B cell (primary cell): Measurements from ENCODE around the gene EXD3. TPM values are rescaled to one million over a fixed set of nuclear protein-coding genes. Genes with fewer than 3 reads are reported as not detected.

Experiments used
- ATAC-seq: fragments of 200-7000 bp; cut with Tn5 transposase; one replicate; pipeline ENCODE4 v1.10.0; 2021; ENCODE audit warnings: low read depth, mild to moderate bottlenecking, moderate number of reproducible peaks, moderate library complexity
- CTCF ChIA-PET: fragments of 350-600 bp; sonication (Branson Sonifier 250); formaldehyde crosslinking; loops from one replicate; lab custom pipeline; 2021; ENCODE audit warnings: antibody characterized with exemption, inconsistent platforms; lab: Charles Lee
- POLR2A ChIA-PET: fragments of 350-600 bp; sonication (Branson Sonifier 250); formaldehyde crosslinking; loops from one replicate; lab custom pipeline; 2021; ENCODE audit warnings: antibody characterized with exemption; lab: Charles Lee
- DNase-seq: peaks from one replicate; pipeline ENCODE4 v3.0.0; 2013
- H2AFZ ChIP-seq: 2 replicates; pipeline ENCODE4 v1.6.1; 2012; ENCODE audit warnings: mild to moderate bottlenecking, low read depth, low read length; ENCODE audit not compliant: insufficient read depth, poor library complexity, severe bottlenecking
- H3K27ac ChIP-seq, 2 donors: 1 replicate in 1 of 2; 2 replicates in 1 of 2; pipeline ENCODE4 v1.5.1; 2012 to 2013; ENCODE audit warnings: low read length in 2 of 2, mild to moderate bottlenecking in 2 of 2, moderate library complexity in 1 of 2
- H3K27me3 ChIP-seq, 4 experiments: fragments of 200-600 bp in 1 of 4; sonication (generic) in 1 of 4; replicated peaks in 1 of 4; 1 replicate in 2 of 4; 2 replicates in 2 of 4; pipeline versions ENCODE4 v1.6.1 to v1.7.0; 2013 to 2016; ENCODE audit warnings: low read length in 3 of 4, mild to moderate bottlenecking in 2 of 4, mixed read lengths in 1 of 4, moderate library complexity in 1 of 4; ENCODE audit not compliant: insufficient read depth in 4 of 4, control insufficient read depth in 3 of 4; ENCODE audit errors: control extremely low read depth in 1 of 4
- H3K36me3 ChIP-seq, 2 experiments: replicated peaks in 1 of 2; 1 replicate in 1 of 2; 2 replicates in 1 of 2; pipeline versions ENCODE4 v1.6.1 to v1.7.1; 2013; ENCODE audit warnings: low read length in 1 of 2; ENCODE audit not compliant: insufficient read depth in 2 of 2, control insufficient read depth in 1 of 2; ENCODE audit errors: control extremely low read depth in 1 of 2, extremely low read depth in 1 of 2
- H3K4me1 ChIP-seq, 2 donors: fragments of 200-600 bp in 1 of 2; sonication (generic) in 1 of 2; 1 replicate in 1 of 2; 2 replicates in 1 of 2; pipeline versions ENCODE4 v1.5.1 to v1.6.1; 2013 to 2017; ENCODE audit warnings: low read length in 2 of 2; ENCODE audit not compliant: control insufficient read depth in 2 of 2, insufficient read depth in 2 of 2
- H3K4me2 ChIP-seq: replicated peaks from 2 replicates; pipeline ENCODE3; 2012; ENCODE audit warnings: mild to moderate bottlenecking, low read depth, low read length; ENCODE audit not compliant: poor library complexity, severe bottlenecking
- H3K4me3 ChIP-seq, 5 experiments: fragments of 200-600 bp in 1 of 5; sonication (generic) in 1 of 5; 1 replicate in 3 of 5; 2 replicates in 2 of 5; pipeline versions ENCODE4 v1.5.1 to v1.7.0; 2011 to 2016; ENCODE audit warnings: low read length in 4 of 5, mild to moderate bottlenecking in 4 of 5, low read depth in 2 of 5, control low read depth in 1 of 5, moderate library complexity in 1 of 5; ENCODE audit not compliant: insufficient read depth in 1 of 5; ENCODE audit errors: control extremely low read depth in 1 of 5, extremely low read depth in 1 of 5
- H3K79me2 ChIP-seq: fragments of 200-600 bp; sonication (generic); one replicate; pipeline ENCODE4 v1.6.0; 2016; ENCODE audit warnings: low read length; ENCODE audit not compliant: control insufficient read depth, insufficient read depth
- H3K9ac ChIP-seq: fragments of 200-600 bp; sonication (generic); 2 replicates; pipeline ENCODE4 v1.6.1; 2017; ENCODE audit warnings: mild to moderate bottlenecking, low read length, moderate library complexity
- H3K9me3 ChIP-seq, 3 donors: one replicate each; pipeline versions ENCODE4 v1.6.1 to v1.7.1; 2013; ENCODE audit warnings: low read length in 2 of 3; ENCODE audit not compliant: control insufficient read depth in 2 of 3, insufficient read depth in 1 of 3; ENCODE audit errors: control extremely low read depth in 1 of 3
- H4K20me1 ChIP-seq: 2 replicates; pipeline ENCODE4 v1.6.0; 2012; ENCODE audit warnings: mild to moderate bottlenecking, low read length; ENCODE audit not compliant: insufficient read depth, control insufficient read depth, poor library complexity, severe bottlenecking
- H3K27ac Mint-ChIP-seq: one replicate; pipeline ENCODE4 v1.8.0; 2021; ENCODE audit warnings: mixed read lengths
- H3K27me3 Mint-ChIP-seq: one replicate; pipeline ENCODE4 v1.8.0; 2021; ENCODE audit warnings: mixed read lengths
- H3K4me1 Mint-ChIP-seq: one replicate; pipeline ENCODE4 v1.8.0; 2021; ENCODE audit warnings: mixed read lengths
- H3K4me3 Mint-ChIP-seq: one replicate; pipeline ENCODE4 v1.8.0; 2021; ENCODE audit warnings: mixed read lengths
- H3K9me3 Mint-ChIP-seq: one replicate; pipeline ENCODE4 v1.8.0; 2022; ENCODE audit warnings: mixed read lengths; ENCODE audit not compliant: insufficient read depth
- EZH2 ChIP-seq: IDR thresholded peaks from 2 replicates; pipeline ENCODE4 v1.6.1; 2012; ENCODE audit warnings: borderline replicate concordance, low read depth, mild to moderate bottlenecking, moderate library complexity, low read length; ENCODE audit not compliant: insufficient read depth, poor library complexity, severe bottlenecking
- WGBS: methylation state at CpG from one replicate; pipeline ENCODE4 v1.1.5; 2013; ENCODE audit warnings: missing lambda C conversion rate; ENCODE audit not compliant: insufficient coverage; 5-methylcytosine and 5-hydroxymethylcytosine counted together
- intact Hi-C: fragments of 100-400 bp; cut with micrococcal nuclease; formaldehyde crosslinking; loops from one replicate; pipeline ENCODE4 v1.10.0; 2022
- polyA plus RNA-seq: library from polyadenylated mRNA; depleted of rRNA; stranded (reverse); fragments of >200 nt; gene quantifications from 2 replicates; pipeline ENCODE4 v1.2.3, GENCODE V29; 2012
- total RNA-seq, 2 donors: library from RNA; stranded (reverse); fragments of 120-200 nt in 1 of 2; gene quantifications; 1 replicate in 1 of 2; 2 replicates in 1 of 2; pipeline versions ENCODE4 v1.2.3 to v1.2.4, GENCODE V29; 2013 to 2022
- TF ChIP-seq, protein P1 (sequence below): fragments of 200-600 bp; IDR thresholded peaks from one replicate; pipeline ENCODE4 v1.8.0; 2022; ENCODE audit warnings: antibody characterized with exemption, mild to moderate bottlenecking

Gene EXD3
- total and polyA plus RNA-seq, 2 donors (not counting 1 experiment from before 2014, with no cell fraction given): 22.5 to 23.7 TPM

DNA sequence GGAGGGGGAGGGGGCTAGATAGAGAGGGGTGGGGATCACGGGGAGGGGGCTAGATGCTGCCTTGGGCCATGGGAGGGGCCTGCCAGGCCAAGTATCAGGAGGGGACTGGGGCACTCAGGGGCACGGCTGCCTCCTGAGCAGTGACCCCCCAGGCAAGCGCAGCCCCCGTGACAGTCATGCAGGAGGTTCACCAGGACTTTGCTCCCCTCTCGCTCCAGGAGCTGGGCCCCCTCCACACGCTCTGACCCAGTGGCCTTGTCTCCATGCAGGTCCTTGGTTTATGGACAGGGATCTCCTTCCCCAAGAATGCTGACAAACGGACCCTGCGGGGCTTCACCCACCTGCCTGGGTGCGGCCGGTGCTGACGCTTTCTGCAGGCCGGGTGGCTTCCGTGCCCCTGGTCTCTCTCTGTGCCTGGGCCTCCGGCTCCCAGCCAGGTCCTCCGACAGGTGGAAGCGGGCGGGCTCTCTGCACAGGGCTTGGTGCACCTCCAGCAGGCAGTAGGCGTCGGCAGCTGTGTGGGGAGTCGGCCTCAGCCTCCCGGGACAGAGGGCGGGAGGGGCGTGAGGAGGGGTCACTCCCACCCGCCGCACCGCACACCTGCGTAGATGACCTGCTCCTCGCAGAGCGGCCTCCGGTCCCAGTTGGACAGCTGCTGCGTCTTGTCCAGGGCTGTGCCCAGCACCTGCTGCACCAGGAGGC, 74.0 kb downstream of the EXD3 start:
- no peaks in the 10 kb centered on the region for H4K20me1 ChIP-seq
- no peaks in the 10 kb centered on the region for H3K27me3 ChIP-seq
- ChIA-PET CTCF (no interaction called here), POLR2A (no interaction called here)
- Mint-ChIP-seq H3K27ac (no peak overlapping the region), H3K27me3 (no peaks in the 10 kb centered on the region), H3K4me3 (no peak overlapping the region), H3K9me3 (no peaks in the 10 kb centered on the region), H3K4me1 (no peaks in the 10 kb centered on the region)
- no peak for TF ChIP-seq EZH2
- TF ChIP-seq, protein P1, sequence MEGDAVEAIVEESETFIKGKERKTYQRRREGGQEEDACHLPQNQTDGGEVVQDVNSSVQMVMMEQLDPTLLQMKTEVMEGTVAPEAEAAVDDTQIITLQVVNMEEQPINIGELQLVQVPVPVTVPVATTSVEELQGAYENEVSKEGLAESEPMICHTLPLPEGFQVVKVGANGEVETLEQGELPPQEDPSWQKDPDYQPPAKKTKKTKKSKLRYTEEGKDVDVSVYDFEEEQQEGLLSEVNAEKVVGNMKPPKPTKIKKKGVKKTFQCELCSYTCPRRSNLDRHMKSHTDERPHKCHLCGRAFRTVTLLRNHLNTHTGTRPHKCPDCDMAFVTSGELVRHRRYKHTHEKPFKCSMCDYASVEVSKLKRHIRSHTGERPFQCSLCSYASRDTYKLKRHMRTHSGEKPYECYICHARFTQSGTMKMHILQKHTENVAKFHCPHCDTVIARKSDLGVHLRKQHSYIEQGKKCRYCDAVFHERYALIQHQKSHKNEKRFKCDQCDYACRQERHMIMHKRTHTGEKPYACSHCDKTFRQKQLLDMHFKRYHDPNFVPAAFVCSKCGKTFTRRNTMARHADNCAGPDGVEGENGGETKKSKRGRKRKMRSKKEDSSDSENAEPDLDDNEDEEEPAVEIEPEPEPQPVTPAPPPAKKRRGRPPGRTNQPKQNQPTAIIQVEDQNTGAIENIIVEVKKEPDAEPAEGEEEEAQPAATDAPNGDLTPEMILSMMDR: no peak
- no peak overlapping the region for H3K4me3 ChIP-seq
- H3K79me2 ChIP-seq: no peaks in the 10 kb centered on the region
- no peaks in the 10 kb centered on the region for H3K4me1 ChIP-seq
- ATAC-seq (no peak), DNase-seq (no peak)
- no peak overlapping the region for H2AFZ ChIP-seq
- H3K9ac ChIP-seq: no peak overlapping the region
- H3K4me2 ChIP-seq: no peak overlapping the region
- intact Hi-C loops: no loop called here
- H3K9me3 ChIP-seq: peaks cover 0 to 17% (median 0%) of the 10 kb centered on the region in 3 donors
- WGBS: 97% methylated on average over 28 of the region's 31 CpGs
- no peak overlapping the region for H3K27ac ChIP-seq
- no peaks in the 10 kb centered on the region for H3K36me3 ChIP-seq

DNA sequence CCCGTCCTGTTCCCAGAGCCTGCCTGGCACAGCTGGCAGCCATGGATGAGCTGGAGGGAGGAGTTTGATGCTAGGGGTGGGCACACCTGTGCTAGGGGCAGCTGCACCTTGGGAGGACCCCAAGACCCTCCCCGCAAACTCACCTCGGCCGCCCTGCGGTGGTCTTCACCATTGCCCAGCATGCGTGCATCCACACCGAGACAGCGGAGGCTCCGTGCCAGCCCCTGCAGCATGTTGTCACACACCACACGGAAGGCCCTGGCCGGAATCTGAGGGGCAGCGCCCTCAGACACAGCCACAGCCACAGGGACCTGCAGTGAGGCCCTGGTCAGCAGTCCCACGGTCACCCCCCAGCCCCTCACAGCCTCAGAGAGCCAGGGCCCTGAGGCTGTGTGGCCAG, 75.0 kb downstream of the EXD3 start:
- ATAC-seq (no peak), DNase-seq (no peak)
- TF ChIP-seq, protein P1: no peak
- TF ChIP-seq EZH2: no peak
- Histone ChIP-seq H3K4me3 (no peak overlapping the region), H3K4me1 (no peaks in the 10 kb centered on the region), H3K27me3 (no peaks in the 10 kb centered on the region), H3K36me3 (no peaks in the 10 kb centered on the region), H4K20me1 (no peaks in the 10 kb centered on the region), H3K27ac (no peak overlapping the region), H3K4me2 (no peak overlapping the region), H3K79me2 (no peaks in the 10 kb centered on the region), H3K9me3 (peaks cover 0 to 17% (median 0%) of the 10 kb centered on the region in 3 donors), H2AFZ (no peak overlapping the region), H3K9ac (no peak overlapping the region)
- ChIA-PET CTCF (no interaction called here), POLR2A (no interaction called here)
- Mint-ChIP-seq H3K4me1 (no peaks in the 10 kb centered on the region), H3K4me3 (no peak overlapping the region), H3K27ac (no peak overlapping the region), H3K27me3 (no peaks in the 10 kb centered on the region), H3K9me3 (no peaks in the 10 kb centered on the region)
- 97% methylated on average over 13 of the region's 13 CpGs for whole genome bisulfite sequencing
- intact Hi-C loops: no loop called here
